ENCODE results near the gene SUMO3.

DNA sequence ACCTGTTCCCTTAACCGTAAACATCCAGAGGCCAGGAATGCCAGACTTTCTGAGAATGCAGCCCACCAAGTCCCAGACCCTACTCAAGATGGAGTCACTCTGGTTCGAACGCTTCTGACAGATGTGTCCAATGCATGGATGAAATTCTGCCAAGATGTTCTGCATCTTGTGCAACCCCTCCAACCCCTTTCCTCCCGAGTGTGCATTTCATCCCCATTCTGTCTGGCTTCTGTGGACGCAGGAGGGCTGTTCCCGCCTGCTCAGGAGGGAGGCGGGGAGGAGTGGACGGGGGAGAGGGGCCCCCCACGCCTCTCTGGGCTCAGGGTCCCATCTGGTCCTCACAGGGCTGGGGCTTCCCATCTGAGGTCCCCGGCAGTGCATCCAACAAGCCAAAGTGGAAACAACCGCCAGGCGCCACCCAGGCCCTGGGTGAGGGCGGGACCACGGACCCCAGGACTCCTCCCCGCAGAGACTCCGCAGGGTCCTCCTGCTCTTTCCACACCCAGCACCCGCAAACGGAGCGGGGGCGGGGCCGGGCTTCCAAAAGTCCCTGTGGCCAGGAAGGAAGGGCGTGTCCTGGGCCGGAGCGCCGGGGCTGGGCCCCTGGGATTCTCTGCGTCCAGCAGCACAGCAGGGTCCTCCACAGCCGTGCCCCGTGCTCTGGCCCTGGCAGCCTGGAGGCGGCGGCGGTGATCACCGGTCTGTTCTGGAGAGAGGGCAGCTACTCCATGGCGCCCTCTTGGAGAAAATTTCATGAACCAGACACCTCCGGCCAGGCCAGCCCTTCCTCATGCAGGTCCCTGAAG lies 27.8 kb upstream of the SUMO3 start:
- TF ChIP-seq, protein P1, sequence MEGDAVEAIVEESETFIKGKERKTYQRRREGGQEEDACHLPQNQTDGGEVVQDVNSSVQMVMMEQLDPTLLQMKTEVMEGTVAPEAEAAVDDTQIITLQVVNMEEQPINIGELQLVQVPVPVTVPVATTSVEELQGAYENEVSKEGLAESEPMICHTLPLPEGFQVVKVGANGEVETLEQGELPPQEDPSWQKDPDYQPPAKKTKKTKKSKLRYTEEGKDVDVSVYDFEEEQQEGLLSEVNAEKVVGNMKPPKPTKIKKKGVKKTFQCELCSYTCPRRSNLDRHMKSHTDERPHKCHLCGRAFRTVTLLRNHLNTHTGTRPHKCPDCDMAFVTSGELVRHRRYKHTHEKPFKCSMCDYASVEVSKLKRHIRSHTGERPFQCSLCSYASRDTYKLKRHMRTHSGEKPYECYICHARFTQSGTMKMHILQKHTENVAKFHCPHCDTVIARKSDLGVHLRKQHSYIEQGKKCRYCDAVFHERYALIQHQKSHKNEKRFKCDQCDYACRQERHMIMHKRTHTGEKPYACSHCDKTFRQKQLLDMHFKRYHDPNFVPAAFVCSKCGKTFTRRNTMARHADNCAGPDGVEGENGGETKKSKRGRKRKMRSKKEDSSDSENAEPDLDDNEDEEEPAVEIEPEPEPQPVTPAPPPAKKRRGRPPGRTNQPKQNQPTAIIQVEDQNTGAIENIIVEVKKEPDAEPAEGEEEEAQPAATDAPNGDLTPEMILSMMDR (IDR thresholded peaks at IDR 0.05; ENCODE audit: low read length), result peak; percentile 61
- no peak for TF ChIP-seq EZH2phosphoT487 (IDR thresholded peaks at IDR 0.05; ENCODE audit: low read length)
- no peak for TF ChIP-seq EZH2 (optimal IDR thresholded peaks at IDR 0.05; ENCODE audit: low read depth, low read length)

All from MM.1S (cell line).